Hepatocyte (in vitro differentiated cells): ENCODE measurements around the gene FAM216A. TPM values are rescaled to one million over a fixed set of nuclear protein-coding genes. Genes with fewer than 3 reads are reported as not detected.

ENCODE experiments used
- DNase-seq: peaks from one replicate; pipeline ENCODE4 v3.0.0-alpha.2; 2016; ENCODE audit warnings: low spot score
- H2AFZ ChIP-seq: fragments of 200-600 bp; sonication (generic); 2 replicates; pipeline ENCODE4 v1.6.0; 2016; ENCODE audit warnings: antibody characterized with exemption, mild to moderate bottlenecking
- H3K27ac ChIP-seq: fragments of 200-600 bp; sonication (generic); 2 replicates; pipeline ENCODE4 v1.5.1; 2016; ENCODE audit warnings: mild to moderate bottlenecking
- H3K27me3 ChIP-seq: fragments of 200-600 bp; sonication (generic); 2 replicates; pipeline ENCODE4 v1.6.1; 2016
- H3K36me3 ChIP-seq: fragments of 200-600 bp; sonication (generic); replicated peaks from 2 replicates; pipeline ENCODE4 v1.5.1; 2016; ENCODE audit warnings: low read depth; ENCODE audit not compliant: insufficient read depth
- H3K4me1 ChIP-seq: fragments of 200-600 bp; sonication (generic); 2 replicates; pipeline ENCODE4 v1.5.1; 2016; ENCODE audit warnings: mild to moderate bottlenecking, moderate library complexity; ENCODE audit not compliant: insufficient read depth
- H3K4me2 ChIP-seq: fragments of 200-600 bp; sonication (generic); 2 replicates; pipeline ENCODE4 v1.6.0; 2016
- H3K4me3 ChIP-seq: fragments of 200-600 bp; sonication (generic); 2 replicates; pipeline ENCODE4 v1.5.1; 2016; ENCODE audit warnings: mild to moderate bottlenecking
- H3K79me2 ChIP-seq: fragments of 200-600 bp; sonication (generic); 2 replicates; pipeline ENCODE4 v1.6.0; 2017; ENCODE audit warnings: mild to moderate bottlenecking
- H3K9me2 ChIP-seq: fragments of 200-600 bp; sonication (generic); replicated peaks from 2 replicates; pipeline ENCODE4 v1.6.0; 2017; ENCODE audit warnings: mild to moderate bottlenecking; ENCODE audit not compliant: insufficient read depth
- H3K9me3 ChIP-seq: fragments of 200-600 bp; sonication (generic); 2 replicates; pipeline ENCODE4 v1.5.1; 2016; ENCODE audit warnings: low read depth, mild to moderate bottlenecking
- H4K20me1 ChIP-seq: fragments of 200-600 bp; sonication (generic); 2 replicates; pipeline ENCODE4 v1.6.0; 2016; ENCODE audit warnings: mild to moderate bottlenecking; ENCODE audit not compliant: insufficient read depth, poor library complexity, severe bottlenecking
- CTCF ChIP-seq: fragments of 200-600 bp; sonication (generic); IDR thresholded peaks from 2 replicates; pipeline ENCODE4 v1.5.1; 2016; ENCODE audit warnings: antibody characterized with exemption, mild to moderate bottlenecking; ENCODE audit not compliant: poor library complexity
- EZH2 ChIP-seq: fragments of 200-600 bp; sonication (generic); IDR thresholded peaks from 2 replicates; pipeline ENCODE4 v1.6.1; 2016; ENCODE audit warnings: antibody characterized with exemption, mild to moderate bottlenecking, borderline replicate concordance
- EZH2phosphoT487 ChIP-seq: fragments of 200-600 bp; sonication (generic); IDR thresholded peaks from one replicate; pipeline ENCODE4 v1.6.1; 2018; ENCODE audit warnings: antibody characterized with exemption, mild to moderate bottlenecking, low read depth, moderate library complexity; ENCODE audit not compliant: unreplicated experiment, severe bottlenecking
- WGBS: methylation state at CpG from one replicate; pipeline ENCODE4 v1.1.6; 2016; ENCODE audit warnings: low lambda C conversion rate; ENCODE audit errors: missing lambda C conversion rate; 5-methylcytosine and 5-hydroxymethylcytosine counted together
- polyA plus RNA-seq: library from polyadenylated mRNA; unstranded; fragments of >200 nt; fragmentation: Nextera tagmentation; extraction: Ambion mirVana; gene quantifications from 2 replicates; pipeline ENCODE4 v1.2.1, GENCODE V29; 2016
- total RNA-seq: library from RNA; depleted of rRNA; stranded (reverse); fragments of >200 nt; gene quantifications from 2 replicates; pipeline ENCODE4 v1.2.3, GENCODE V29; 2014

FAM216A gene
- total and polyA plus RNA-seq, 2 experiments from 2014 or later = 8.3 to 8.4 TPM

DNA sequence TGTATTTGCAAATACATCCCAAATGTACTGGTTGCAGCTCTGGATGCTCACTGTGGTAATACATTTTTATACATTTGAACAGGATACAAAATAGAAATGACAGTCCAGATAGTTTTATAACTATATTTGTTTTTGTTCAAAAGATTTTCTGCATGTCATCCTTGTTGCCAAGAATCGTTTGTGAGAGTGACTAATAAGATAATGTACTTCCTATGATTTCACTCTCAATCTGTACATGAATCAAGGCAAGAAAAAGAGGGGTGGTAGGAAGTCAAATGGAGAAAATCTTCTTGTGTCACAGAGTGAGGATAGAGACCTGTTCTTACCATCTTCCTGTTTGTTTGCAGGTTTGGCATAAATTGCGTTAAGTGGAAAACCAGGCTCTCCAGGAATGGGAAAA lies 32.4 kb upstream of the FAM216A start:
- WGBS = 75% methylated on average over 2 of the region's 2 CpGs
- Histone ChIP-seq H3K79me2 (peaks cover 8% of the 10 kb centered on the region), H3K9me3 (no peaks in the 10 kb centered on the region), H2AFZ (no peak overlapping the region), H3K27ac (no peak overlapping the region), H3K9me2 (no peaks in the 10 kb centered on the region), H3K4me1 (no peaks in the 10 kb centered on the region), H3K27me3 (no peaks in the 10 kb centered on the region), H3K4me3 (no peak overlapping the region), H4K20me1 (peaks cover 3% of the 10 kb centered on the region), H3K4me2 (no peak overlapping the region), H3K36me3 (peaks cover 14% of the 10 kb centered on the region)
- TF ChIP-seq EZH2phosphoT487 (no peak), CTCF (no peak), EZH2 (no peak)
- DNase-seq = no peak

DNA sequence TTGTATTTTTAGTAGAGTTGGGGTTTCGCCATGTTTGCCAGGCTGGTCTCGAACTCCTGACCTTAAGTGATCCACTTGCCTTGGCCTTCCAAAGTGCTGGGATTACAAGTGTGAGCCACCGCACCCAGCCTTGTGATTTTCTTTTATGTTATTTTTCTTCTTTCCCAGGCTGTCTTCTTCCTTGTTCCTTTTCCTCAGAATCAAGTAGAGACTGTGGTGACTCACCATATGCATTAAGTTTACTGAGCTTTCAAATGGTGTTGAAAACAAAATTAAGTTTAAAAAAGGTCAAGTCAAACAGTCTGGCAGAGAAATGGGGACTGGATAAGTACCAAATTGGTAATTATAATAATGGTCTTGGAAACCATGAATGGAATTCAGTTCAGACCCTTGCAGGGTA lies 24.2 kb upstream of the FAM216A start:
- Histone ChIP-seq H3K79me2 (peaks cover 72% of the 10 kb centered on the region), H3K27ac (no peak overlapping the region)

GRCh38 chr12:110449799-110450497 lies 18.7 kb upstream of the FAM216A start, which contains the start of gene ARPC3:
Gene ARPC3, minus strand, starts transcription at chr12:110450337. Its CDS starts 77 bp downstream, at chr12:110450260.
- no peak for TF ChIP-seq EZH2phosphoT487
- TF ChIP-seq CTCF = peak; percentile 90
- Histone ChIP-seq H3K4me3 (peak within 1 kb of the TSS; percentile 84), H3K4me2 (peak within 1 kb of the TSS; percentile 89), H3K27ac (peak within 1 kb of the TSS; percentile 97), H3K27me3 (no peaks in the 10 kb centered on the region), H3K9me3 (no peaks in the 10 kb centered on the region), H3K79me2 (peaks cover 47% of the 10 kb centered on the region), H3K36me3 (no peaks in the 10 kb centered on the region), H3K4me1 (no peaks in the 10 kb centered on the region), H3K9me2 (no peaks in the 10 kb centered on the region), H2AFZ (peak within 1 kb of the TSS; percentile 85), H4K20me1 (peaks cover 3% of the 10 kb centered on the region)
- WGBS = under 1% methylated on average over 41 of the region's 51 CpGs
- DNase-seq = peak; percentile 98

More for the DNA sequence above, 24.2 kb upstream of the FAM216A start:
- Histone ChIP-seq H4K20me1 (peaks cover 3% of the 10 kb centered on the region), H3K36me3 (peaks cover 3% of the 10 kb centered on the region), H3K4me2 (no peak overlapping the region), H3K4me3 (no peak overlapping the region), H3K4me1 (no peaks in the 10 kb centered on the region), H3K9me2 (no peaks in the 10 kb centered on the region), H3K9me3 (no peaks in the 10 kb centered on the region), H3K27me3 (no peaks in the 10 kb centered on the region), H2AFZ (no peak overlapping the region)
- no peak for TF ChIP-seq EZH2phosphoT487
- TF ChIP-seq CTCF = no peak
- no peak for TF ChIP-seq EZH2
- 93% methylated on average over 3 of the region's 3 CpGs for WGBS
- DNase-seq = no peak

GRCh38 chr12:110451263-110451662 lies 17.4 kb upstream of the FAM216A start:
- Histone ChIP-seq H3K27ac (no peak overlapping the region), H3K4me3 (no peak overlapping the region), H3K4me1 (no peaks in the 10 kb centered on the region), H3K79me2 (peaks cover 33% of the 10 kb centered on the region), H4K20me1 (no peaks in the 10 kb centered on the region), H3K36me3 (no peaks in the 10 kb centered on the region), H2AFZ (no peak overlapping the region), H3K9me2 (no peaks in the 10 kb centered on the region), H3K9me3 (no peaks in the 10 kb centered on the region), H3K27me3 (no peaks in the 10 kb centered on the region), H3K4me2 (no peak overlapping the region)
- no peak for DNase-seq
- TF ChIP-seq EZH2 (no peak), EZH2phosphoT487 (no peak), CTCF (no peak)
- WGBS = 75% methylated on average over 1 of the region's 1 CpG
